H9 (cell line): ENCODE measurements around the gene SFR1. TPM values are rescaled to one million over a fixed set of nuclear protein-coding genes. Genes with fewer than 3 reads are reported as not detected.

Experiments
- DNase-seq: peaks from one replicate; pipeline ENCODE4 v3.0.0-alpha.2; 2017
- H2AFZ ChIP-seq: one replicate; pipeline ENCODE4 v1.6.1; 2013; ENCODE audit warnings: mild to moderate bottlenecking, low read length, control low read depth, moderate library complexity
- H2AK5ac ChIP-seq: 2 replicates; pipeline ENCODE4 v1.6.1; 2013; ENCODE audit warnings: low read length, control low read depth, mixed read lengths; ENCODE audit not compliant: insufficient read length
- H2BK120ac ChIP-seq: one replicate; pipeline ENCODE4 v1.6.1; 2013; ENCODE audit warnings: low read depth, mild to moderate bottlenecking, low read length, control low read depth, inconsistent platforms; ENCODE audit not compliant: poor library complexity, severe bottlenecking
- H2BK12ac ChIP-seq: 2 replicates; pipeline ENCODE4 v1.6.1; 2013; ENCODE audit warnings: low read length, control low read depth, mixed read lengths, low read depth; ENCODE audit not compliant: insufficient read length
- H2BK15ac ChIP-seq: 2 replicates; pipeline ENCODE4 v1.6.1; 2013; ENCODE audit warnings: low read depth, low read length, control low read depth
- H2BK20ac ChIP-seq: one replicate; pipeline ENCODE4 v1.6.1; 2013; ENCODE audit warnings: low read depth, mild to moderate bottlenecking, low read length, control low read depth, inconsistent platforms; ENCODE audit not compliant: poor library complexity, severe bottlenecking
- H2BK5ac ChIP-seq: 2 replicates; pipeline ENCODE4 v1.6.1; 2013; ENCODE audit warnings: low read length, control low read depth, mixed read lengths; ENCODE audit not compliant: insufficient read length
- H3K14ac ChIP-seq: 2 replicates; pipeline ENCODE4 v1.6.1; 2013; ENCODE audit warnings: low read length, control low read depth; ENCODE audit not compliant: insufficient read depth
- H3K18ac ChIP-seq: 2 replicates; pipeline ENCODE4 v1.6.1; 2013; ENCODE audit warnings: low read depth, mild to moderate bottlenecking, mixed read lengths, low read length, control low read depth; ENCODE audit not compliant: insufficient read length
- H3K23ac ChIP-seq: 2 replicates; pipeline ENCODE4 v1.6.1; 2013; ENCODE audit warnings: low read length, control low read depth, mixed read lengths, low read depth; ENCODE audit not compliant: insufficient read length
- H3K23me2 ChIP-seq: 2 replicates; pipeline ENCODE4 v1.6.1; 2013; ENCODE audit warnings: low read depth, mild to moderate bottlenecking, mixed read lengths, low read length, control low read depth; ENCODE audit not compliant: insufficient read length, poor library complexity, severe bottlenecking
- H3K27ac ChIP-seq: 2 replicates; pipeline ENCODE4 v1.5.1; 2013; ENCODE audit warnings: low read length, control low read depth, mixed read lengths, low read depth; ENCODE audit not compliant: insufficient read length
- H3K27me3 ChIP-seq: 2 replicates; pipeline ENCODE4 v1.6.1; 2013; ENCODE audit warnings: low read length, control low read depth, inconsistent platforms; ENCODE audit not compliant: insufficient read depth
- H3K4ac ChIP-seq: 2 replicates; pipeline ENCODE4 v1.6.1; 2013; ENCODE audit warnings: low read depth, mild to moderate bottlenecking, control low read depth, inconsistent platforms, low read length, moderate library complexity
- H3K4me1 ChIP-seq: 2 replicates; pipeline ENCODE4 v1.6.1; 2013; ENCODE audit warnings: low read length, control low read depth, inconsistent platforms; ENCODE audit not compliant: insufficient read depth
- H3K4me2 ChIP-seq: 2 replicates; pipeline ENCODE4 v1.6.1; 2013; ENCODE audit warnings: low read length, control low read depth, mixed read lengths; ENCODE audit not compliant: insufficient read length, insufficient read depth
- H3K56ac ChIP-seq: 2 replicates; pipeline ENCODE4 v1.6.1; 2013; ENCODE audit warnings: low read depth, mild to moderate bottlenecking, mixed read lengths, low read length, control low read depth; ENCODE audit not compliant: insufficient read length
- H3K79me1 ChIP-seq: 2 replicates; pipeline ENCODE4 v1.6.1; 2013; ENCODE audit warnings: low read depth, mild to moderate bottlenecking, moderate library complexity, low read length, control low read depth, inconsistent platforms; ENCODE audit not compliant: insufficient read depth, poor library complexity, severe bottlenecking
- H3K79me2 ChIP-seq: 2 replicates; pipeline ENCODE4 v1.6.1; 2013; ENCODE audit warnings: low read length, control low read depth, inconsistent platforms; ENCODE audit not compliant: insufficient read depth
- H3K9ac ChIP-seq: 2 replicates; pipeline ENCODE4 v1.6.1; 2013; ENCODE audit warnings: low read length, control low read depth, mixed read lengths; ENCODE audit not compliant: insufficient read length; ENCODE audit errors: extremely low read depth
- H3K9me3 ChIP-seq: one replicate; pipeline ENCODE4 v1.6.1; 2013; ENCODE audit warnings: low read depth, low read length, inconsistent platforms; ENCODE audit not compliant: control insufficient read depth
- H3T11ph ChIP-seq: one replicate; pipeline ENCODE4 v1.6.1; 2013; ENCODE audit warnings: mild to moderate bottlenecking, low read length, control low read depth, inconsistent platforms
- H4K20me1 ChIP-seq: one replicate; pipeline ENCODE4 v1.6.1; 2013; ENCODE audit not compliant: control insufficient read depth, insufficient read length, insufficient read depth
- H4K5ac ChIP-seq: 2 replicates; pipeline ENCODE4 v1.6.1; 2013; ENCODE audit warnings: low read depth, mild to moderate bottlenecking, mixed read lengths, low read length, control low read depth; ENCODE audit not compliant: insufficient read length
- H4K8ac ChIP-seq: replicated peaks from 2 replicates; pipeline ENCODE4 v1.6.1; 2013; ENCODE audit warnings: low read length, control low read depth, mixed read lengths, low read depth; ENCODE audit not compliant: insufficient read length
- H4K91ac ChIP-seq: 2 replicates; pipeline ENCODE4 v1.6.1; 2013; ENCODE audit warnings: low read depth, mild to moderate bottlenecking, moderate library complexity, mixed read lengths, low read length, control low read depth; ENCODE audit not compliant: insufficient read length
- H3K27ac Mint-ChIP-seq, 3 experiments: 2 replicates in 2 of 3; 3 replicates in 1 of 3; pipeline ENCODE4 v1.8.0; 2020 to 2021; ENCODE audit warnings: mixed read lengths in 3 of 3, mild to moderate bottlenecking in 1 of 3, moderate library complexity in 1 of 3
- H3K27me3 Mint-ChIP-seq: 2 replicates; pipeline ENCODE4 v1.8.0; 2021; ENCODE audit warnings: low read depth, mild to moderate bottlenecking, moderate library complexity, mixed read lengths
- H3K36me3 Mint-ChIP-seq, 3 experiments: 2 replicates in 2 of 3; 3 replicates in 1 of 3; pipeline ENCODE4 v1.8.0; 2020 to 2021; ENCODE audit warnings: low read depth in 3 of 3, mixed read lengths in 3 of 3; ENCODE audit not compliant: insufficient read depth in 1 of 3
- H3K4me1 Mint-ChIP-seq, 2 experiments: 2 replicates each; pipeline ENCODE4 v1.8.0; 2020; ENCODE audit warnings: mixed read lengths in 2 of 2
- H3K4me3 Mint-ChIP-seq, 2 experiments: 2 replicates in 1 of 2; 3 replicates in 1 of 2; pipeline ENCODE4 v1.8.0; 2020 to 2021; ENCODE audit warnings: mild to moderate bottlenecking in 2 of 2, mixed read lengths in 2 of 2, moderate library complexity in 1 of 2
- H3K9me3 Mint-ChIP-seq, 2 experiments: 2 replicates in 1 of 2; 3 replicates in 1 of 2; pipeline ENCODE4 v1.8.0; 2020; ENCODE audit warnings: mild to moderate bottlenecking in 2 of 2, mixed read lengths in 2 of 2, moderate library complexity in 1 of 2
- CTCF ChIP-seq: fragments of 200-600 bp; sonication (generic); conservative IDR thresholded peaks from 3 replicates; pipeline ENCODE4 v1.8.0; 2021; ENCODE audit warnings: antibody characterized with exemption, mild to moderate bottlenecking
- WGBS: extraction: QIAGEN DNeasy Blood & Tissue Kit; methylation state at CpG from one replicate; pipeline ENCODE4 v1.1.7; 2013; ENCODE audit warnings: missing lambda C conversion rate, low lambda C conversion rate, mixed read lengths; ENCODE audit not compliant: insufficient read length; ENCODE audit errors: extremely low coverage; 5-methylcytosine and 5-hydroxymethylcytosine counted together
- total RNA-seq: library from RNA; stranded (reverse); gene quantifications from 2 replicates; pipeline ENCODE4 v1.2.1, GENCODE V29; 2021

The SFR1 gene
- total RNA-seq, 1 experiment from 2014 or later: 6.5 TPM

GRCh38 chr10:104072786-104073185, 49.2 kb upstream of the SFR1 start:
- no peak for DNase-seq
- Mint-ChIP-seq H3K9me3 (no peaks in the 10 kb centered on the region), H3K4me1 (peaks cover 27 to 30% of the 10 kb centered on the region in 2 experiments), H3K27ac (no peak overlapping the region), H3K27me3 (no peaks in the 10 kb centered on the region; the same call in 1 of the 2 replicates), H3K36me3 (no peaks in the 10 kb centered on the region), H3K4me3 (no peak overlapping the region)
- no peak overlapping the region for H2AFZ ChIP-seq
- H3K18ac ChIP-seq: no peak overlapping the region
- H2BK15ac ChIP-seq: no peak overlapping the region
- H2BK12ac ChIP-seq: no peak overlapping the region
- H2BK120ac ChIP-seq: no peak overlapping the region
- H4K20me1 ChIP-seq: no peaks in the 10 kb centered on the region
- H3K4me1 ChIP-seq: peaks cover 4% of the 10 kb centered on the region; the same call in 1 of the 2 replicates
- H2BK5ac ChIP-seq: no peak overlapping the region
- no peak overlapping the region for H4K8ac ChIP-seq
- no peak overlapping the region for H3K9ac ChIP-seq
- no peak overlapping the region for H2BK20ac ChIP-seq
- no peak overlapping the region for H4K91ac ChIP-seq
- H3K9me3 ChIP-seq: no peaks in the 10 kb centered on the region
- H2AK5ac ChIP-seq: no peak overlapping the region
- no peak for TF ChIP-seq CTCF
- no peak overlapping the region for H3T11ph ChIP-seq
- H3K23me2 ChIP-seq: no peaks in the 10 kb centered on the region
- no peaks in the 10 kb centered on the region for H3K79me2 ChIP-seq
- H3K79me1 ChIP-seq: no peaks in the 10 kb centered on the region
- no peak overlapping the region for H3K27ac ChIP-seq
- H3K23ac ChIP-seq: no peak overlapping the region
- H3K27me3 ChIP-seq: no peaks in the 10 kb centered on the region
- no peak overlapping the region for H3K4me2 ChIP-seq
- H4K5ac ChIP-seq: no peak overlapping the region
- no peak overlapping the region for H3K56ac ChIP-seq
- no CpG with 5 or more reads among the region's 5 CpGs for WGBS
- no peak overlapping the region for H3K14ac ChIP-seq
- no peak overlapping the region for H3K4ac ChIP-seq
